GM19467 (cell line): ENCODE measurements around the gene CCDC61.

Experiments used
- ATAC-seq: cut with Tn5 transposase; IDR thresholded peaks from one replicate; pipeline ENCODE4 v1.9.1; 2021; ENCODE audit warnings: mild to moderate bottlenecking, moderate library complexity; ENCODE audit not compliant: unreplicated experiment

Gene CCDC61

DNA sequence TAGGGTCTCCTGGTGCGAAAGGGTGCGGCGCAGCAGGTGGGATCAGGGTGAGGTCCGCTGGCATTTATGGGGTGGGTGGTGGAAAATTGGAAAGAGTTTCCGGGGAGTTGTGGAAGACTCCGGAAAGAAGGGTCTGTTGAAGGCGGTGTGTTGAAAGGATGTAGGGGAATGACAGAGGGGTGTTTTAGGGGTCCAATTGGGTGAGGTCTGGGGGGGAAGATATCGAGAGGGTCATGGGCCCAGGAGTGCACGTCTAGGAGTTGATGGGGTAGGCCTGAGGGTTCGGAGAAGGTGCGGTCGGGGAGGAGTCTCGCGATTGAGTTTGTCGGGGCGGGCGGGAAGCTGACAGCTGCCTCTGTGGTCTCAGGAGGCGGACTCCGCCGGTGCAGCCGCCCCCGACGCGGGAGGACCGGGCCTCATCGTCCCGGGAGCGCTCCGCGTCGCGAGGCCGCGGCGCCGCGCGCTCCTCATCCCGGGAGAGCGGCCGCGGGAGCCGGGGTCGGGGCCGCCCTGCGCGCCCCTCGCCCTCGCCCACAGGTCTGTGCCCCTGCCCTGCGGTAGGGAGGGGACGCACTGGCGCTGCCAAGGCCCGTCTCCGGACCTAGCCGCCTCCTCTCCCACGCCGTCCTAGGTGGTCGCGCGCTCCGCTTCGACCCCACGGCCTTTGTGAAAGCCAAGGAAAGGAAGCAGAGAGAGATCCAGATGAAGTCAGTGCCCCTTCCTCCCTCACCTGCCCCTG is 20.6 kb downstream of the CCDC61 start:
- no peak for ATAC-seq

DNA sequence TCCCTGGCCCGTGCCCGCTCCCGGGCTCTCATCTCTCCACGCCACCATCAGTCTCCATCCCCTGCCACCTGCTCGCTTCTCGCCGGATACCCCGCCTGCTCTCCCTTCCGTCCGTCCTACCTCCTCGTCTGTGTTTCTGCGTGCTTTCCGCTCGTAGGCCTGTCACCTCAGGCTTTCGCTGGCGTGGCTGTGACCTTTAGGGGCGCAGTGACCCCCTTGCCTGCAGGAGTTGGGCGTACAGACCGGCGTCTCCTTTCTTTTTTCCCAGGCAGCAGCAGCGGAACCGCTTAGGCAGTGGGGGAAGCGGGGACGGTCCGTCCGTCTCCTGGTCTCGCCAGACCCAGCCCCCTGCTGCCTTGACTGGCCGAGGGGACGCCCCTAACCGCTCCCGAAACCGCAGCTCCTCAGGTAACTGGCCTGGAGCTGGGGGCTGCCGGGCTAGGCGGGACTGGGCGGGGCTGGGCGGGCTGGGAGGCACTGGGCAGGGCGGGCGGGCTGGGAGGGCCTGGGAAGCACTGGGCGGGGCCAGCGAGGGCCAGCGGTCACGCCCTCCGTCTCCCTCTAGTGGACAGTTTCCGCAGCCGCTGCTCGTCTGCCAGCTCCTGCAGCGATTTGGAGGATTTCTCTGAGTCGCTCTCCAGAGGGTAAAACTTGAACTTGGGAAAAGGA is 21.3 kb downstream of the CCDC61 start:
- ATAC-seq = no peak

DNA sequence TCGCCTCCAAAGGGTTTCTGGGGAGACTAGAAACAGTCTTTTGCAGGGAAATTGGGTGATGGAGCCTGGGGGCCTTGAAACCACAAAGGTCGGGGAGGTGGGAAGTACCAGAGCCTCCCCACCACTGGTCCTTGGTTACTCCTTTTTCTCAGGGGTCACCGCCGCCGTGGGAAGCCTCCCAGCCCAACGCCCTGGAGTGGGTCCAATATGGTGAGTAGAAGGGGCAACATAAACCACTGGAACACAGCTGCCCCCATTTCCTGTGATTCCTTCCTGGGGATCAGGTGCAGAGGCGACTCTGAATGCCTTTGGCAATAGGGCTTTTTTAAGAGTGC is 21.8 kb downstream of the CCDC61 start:
- ATAC-seq = no peak

DNA sequence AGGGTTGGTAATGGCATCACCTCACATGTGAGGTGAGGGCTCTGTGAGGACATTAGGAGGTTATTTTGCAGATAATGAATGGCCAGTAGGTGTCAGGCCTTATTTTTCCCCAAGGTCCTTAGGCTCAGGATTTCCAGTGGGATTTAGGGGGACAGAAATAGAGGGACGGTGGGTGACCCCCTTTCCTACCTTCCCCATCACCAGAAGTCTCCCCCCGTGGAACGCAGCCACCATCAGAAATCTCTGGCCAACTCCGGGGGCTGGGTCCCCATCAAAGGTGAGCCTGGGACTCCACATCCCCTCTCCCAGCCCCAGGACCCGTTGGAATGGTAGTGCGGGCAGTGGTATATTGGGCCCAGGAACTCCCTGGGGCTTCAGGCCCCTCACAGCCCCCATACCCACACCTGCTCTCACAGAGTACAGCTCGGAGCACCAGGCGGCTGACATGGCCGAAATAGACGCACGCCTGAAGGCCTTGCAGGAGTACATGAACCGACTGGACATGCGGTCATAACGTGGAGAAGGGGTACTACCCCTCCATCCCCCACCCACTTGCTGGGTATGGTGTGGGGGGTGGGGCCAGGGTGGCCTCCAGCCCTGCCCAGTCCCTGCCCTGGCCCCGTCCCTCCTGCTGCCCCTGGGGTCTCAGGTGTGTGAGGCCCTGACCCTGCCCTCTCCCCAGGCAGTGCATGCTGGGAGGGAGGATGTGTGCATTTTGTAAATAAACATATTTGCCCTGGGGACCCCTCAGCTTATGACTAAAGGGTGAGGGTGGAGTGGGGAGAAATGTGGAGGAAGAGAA is 22.8 kb downstream of the CCDC61 start:
- ATAC-seq = no peak

DNA sequence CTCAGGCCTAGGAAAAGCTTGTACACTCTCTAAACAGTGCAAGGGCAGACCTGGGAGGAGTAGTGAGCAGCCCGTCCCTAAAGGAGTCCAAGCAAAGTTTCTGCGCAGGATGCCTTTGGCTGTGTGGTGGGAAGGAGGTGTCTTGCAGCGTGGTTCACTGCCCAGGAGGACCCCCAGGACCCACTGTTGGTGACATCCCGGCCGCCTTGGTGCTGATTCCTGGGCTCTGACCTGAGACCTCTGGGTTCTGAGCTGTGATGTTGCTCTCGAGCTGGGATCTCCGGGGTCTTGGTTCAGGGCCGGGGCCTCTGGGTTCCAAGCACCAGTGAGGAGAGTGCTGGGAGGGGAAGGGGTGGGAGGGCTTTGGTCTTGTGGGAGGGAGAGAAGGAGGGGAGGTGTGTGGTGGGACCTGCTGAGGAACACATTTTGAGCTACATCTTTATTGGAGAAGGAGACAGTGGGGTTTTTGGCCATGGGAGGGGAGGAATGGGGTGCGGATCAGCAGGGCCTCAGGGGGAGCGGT is 23.5 kb downstream of the CCDC61 start:
- ATAC-seq = no peak

DNA sequence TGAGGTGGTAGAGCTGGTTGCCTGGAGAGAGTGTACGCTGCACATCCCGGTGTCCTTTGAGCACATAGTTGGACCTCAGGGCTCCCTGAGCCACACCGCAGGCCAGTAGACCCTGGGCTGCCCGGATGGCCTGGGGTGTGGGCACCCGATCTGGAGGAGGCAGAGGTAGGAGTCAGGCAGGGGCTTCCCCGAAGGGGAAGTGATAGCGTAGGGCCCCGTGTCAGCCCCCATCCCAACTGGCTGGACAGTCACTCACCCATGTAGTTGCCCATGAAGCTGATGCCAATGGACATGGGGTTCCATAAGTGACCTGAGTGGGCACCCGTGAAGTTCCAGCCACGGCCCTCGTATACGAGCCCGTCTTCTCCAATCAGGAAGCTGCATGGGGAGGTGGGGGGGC is 24.0 kb downstream of the CCDC61 start:
- no peak for ATAC-seq

DNA sequence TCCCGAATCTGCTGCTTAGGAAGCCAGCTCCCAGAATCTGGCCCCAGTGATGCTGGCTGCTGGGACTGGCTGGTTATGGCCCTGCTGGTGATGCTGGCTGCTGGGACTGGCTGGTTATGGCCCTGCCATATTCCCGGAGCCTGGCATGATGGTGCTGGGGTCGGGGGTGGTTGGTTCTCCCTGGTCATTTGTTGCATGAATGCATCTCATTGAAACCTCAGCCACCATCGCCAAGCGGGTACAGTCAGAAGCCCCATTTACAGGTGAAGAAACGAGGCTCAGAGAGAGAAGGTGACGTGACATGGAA is 25.5 kb downstream of the CCDC61 start:
- ATAC-seq = no peak

DNA sequence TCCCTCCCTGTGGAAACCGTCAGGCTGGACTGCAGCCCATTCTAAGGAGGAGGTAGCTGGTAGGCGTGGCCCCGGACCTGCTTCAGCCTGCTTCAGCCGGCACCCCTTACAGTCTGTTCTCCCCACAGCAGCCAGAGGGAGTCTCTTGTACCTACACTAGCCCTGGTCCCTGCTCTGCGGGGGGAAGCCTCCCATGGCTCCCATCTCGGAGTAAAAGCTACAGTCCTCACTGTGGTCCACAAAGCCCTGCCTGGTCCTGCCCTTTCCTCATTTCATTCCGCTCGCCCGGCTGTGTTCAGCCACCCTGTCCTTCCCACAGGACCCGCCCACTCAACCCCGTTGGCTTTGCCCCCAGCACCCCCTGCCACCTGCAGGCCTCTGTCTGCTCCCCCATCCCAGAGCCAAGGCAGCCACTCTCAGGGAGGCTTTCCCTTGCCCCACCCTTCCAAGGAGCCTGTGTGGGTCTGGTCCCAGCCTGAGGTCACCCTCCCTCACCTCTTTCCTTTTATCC is 26.3 kb downstream of the CCDC61 start:
- ATAC-seq = no peak

DNA sequence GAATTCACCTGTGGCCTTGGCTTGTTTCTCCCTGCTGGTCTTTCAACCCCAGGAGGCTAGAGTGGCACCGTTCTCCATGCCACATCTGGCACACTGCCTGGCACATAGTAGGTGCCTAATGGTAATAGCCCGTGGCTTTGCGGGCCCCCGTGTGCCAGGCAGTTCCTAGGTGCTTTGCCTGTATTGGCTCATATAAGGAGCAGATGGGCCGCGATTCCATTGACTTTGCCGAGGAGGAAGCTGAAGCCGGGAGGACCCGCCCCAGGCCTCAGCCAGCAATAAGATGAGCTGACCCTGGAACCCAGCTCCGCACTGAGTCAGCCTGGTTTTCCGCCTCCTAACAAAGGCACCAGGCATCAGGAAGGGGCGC is 26.8 kb downstream of the CCDC61 start:
- ATAC-seq = no peak

DNA sequence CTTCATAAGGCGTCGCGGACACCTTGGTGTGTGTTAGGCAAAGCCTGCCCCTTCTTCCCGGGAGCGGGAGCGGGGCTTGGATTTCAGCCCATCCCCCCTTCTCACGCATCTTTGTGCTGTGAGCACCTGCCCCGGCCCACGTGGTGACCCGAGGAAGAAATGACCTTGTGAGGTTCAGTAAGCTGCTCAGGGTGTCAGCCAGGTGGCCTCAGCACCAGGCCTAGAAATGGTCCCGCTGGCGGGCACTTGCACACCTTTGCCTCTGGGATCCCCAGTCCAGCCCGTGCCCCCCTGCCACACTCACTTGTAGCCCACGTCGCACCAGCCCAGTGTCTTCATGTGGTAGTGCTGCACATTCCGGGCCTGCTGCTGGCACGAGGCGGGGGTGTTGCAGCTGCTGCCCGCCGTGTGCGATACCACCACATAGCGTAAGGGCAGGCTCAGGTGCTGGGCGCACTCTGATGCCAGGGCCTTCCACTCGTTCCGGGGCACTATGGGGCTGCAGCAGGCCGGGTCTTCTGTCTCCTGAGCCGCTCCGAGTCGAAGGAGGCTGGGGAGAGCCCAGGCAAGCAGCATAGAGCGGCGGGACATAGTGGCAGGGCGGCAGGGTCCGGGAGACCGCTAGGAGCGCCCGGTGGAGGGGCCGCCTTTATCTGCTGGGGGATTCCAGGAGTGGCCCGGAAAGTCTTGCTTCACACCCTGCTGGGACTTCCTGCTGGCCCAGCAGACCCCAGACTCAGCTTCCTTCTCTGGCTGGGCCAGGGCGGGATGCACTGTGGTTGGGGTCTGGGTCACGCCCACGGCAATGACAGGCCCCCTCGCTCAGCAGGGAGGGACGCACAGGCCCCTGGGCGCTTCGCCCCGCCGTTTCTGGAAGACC is 27.4 kb downstream of the CCDC61 start, which contains the start of gene PGLYRP1:
Gene PGLYRP1 (minus strand): TSS at position 623 of the 880 bp plus-strand sequence. CDS start 32 bp downstream, at position 591.
- ATAC-seq = no peak

DNA sequence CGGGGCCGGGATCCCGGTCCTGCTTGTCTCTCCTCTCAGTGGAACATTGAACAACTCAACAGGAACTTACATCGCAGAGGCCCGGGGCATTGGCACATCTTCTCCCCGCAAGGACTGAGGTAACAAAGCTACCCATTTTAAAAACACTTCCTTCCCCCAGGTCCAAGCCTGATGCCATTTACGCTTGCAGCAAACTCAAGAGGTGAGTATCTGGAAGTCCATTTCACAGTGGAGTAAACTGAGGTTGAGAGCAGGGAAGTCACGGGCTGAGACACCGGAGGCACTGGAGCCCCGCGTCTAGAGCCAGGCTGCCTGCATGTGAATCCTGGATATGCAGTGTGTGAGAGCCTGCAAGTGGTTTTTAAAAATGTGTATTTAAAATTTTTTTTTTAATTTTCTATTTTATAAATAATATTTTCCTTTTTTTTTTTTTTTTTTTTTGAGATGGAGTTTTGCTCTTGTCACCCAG is 28.1 kb downstream of the CCDC61 start:
- no peak for ATAC-seq

DNA sequence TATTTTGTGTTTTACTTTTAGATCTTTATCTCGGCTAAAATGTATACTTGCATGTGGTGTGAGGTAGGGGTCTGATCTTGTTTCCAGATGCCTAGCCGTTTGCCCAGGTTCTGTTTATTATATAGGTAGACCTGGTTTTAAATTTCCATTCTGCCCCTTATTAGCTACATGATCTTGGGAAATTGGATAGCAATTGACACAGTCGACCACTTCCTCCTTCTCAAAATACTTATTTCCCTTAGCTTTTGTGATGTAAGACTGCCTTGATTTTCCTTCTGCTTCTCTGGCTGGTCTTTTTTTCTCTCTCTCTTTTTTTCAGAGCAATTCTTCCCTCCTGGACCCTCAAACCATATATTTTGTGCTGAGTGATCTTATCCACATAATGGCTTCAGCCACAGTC is 30.6 kb downstream of the CCDC61 start:
- no peak for ATAC-seq

DNA sequence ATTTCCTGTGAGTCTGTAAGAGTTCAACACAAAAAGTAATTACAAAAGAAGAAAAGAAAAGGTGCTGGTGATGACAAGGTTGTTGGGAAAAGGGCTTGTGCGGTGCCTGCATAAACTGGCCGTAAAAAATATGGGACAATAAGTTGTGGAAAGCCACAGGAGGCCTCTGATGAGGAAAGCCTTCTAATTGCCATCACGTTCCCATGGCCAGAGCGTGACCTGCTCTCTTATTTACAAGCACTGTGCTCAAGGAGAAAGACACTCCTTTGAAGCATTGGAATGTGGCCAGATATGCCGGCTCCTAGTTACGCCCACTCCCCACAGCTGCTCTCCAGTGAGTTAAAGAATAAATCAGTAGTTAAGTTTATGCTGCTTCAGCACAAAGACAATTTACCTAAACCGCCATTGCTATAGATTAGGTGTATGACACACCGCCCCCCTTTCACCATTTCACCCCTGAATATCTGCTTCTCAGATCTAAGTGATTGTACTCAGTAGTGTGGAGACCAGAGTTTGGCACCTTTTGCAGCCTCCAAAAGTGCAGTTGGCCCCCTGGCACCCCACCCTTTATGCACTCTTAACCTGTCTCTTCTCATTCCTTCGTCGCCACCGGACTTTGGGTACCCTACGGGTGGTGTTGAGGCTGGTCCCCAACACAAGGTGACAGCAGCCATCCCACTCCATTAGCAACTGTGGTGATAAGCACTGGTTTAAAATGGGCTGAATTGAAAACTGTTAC is 35.7 kb downstream of the CCDC61 start:
- no peak for ATAC-seq

DNA sequence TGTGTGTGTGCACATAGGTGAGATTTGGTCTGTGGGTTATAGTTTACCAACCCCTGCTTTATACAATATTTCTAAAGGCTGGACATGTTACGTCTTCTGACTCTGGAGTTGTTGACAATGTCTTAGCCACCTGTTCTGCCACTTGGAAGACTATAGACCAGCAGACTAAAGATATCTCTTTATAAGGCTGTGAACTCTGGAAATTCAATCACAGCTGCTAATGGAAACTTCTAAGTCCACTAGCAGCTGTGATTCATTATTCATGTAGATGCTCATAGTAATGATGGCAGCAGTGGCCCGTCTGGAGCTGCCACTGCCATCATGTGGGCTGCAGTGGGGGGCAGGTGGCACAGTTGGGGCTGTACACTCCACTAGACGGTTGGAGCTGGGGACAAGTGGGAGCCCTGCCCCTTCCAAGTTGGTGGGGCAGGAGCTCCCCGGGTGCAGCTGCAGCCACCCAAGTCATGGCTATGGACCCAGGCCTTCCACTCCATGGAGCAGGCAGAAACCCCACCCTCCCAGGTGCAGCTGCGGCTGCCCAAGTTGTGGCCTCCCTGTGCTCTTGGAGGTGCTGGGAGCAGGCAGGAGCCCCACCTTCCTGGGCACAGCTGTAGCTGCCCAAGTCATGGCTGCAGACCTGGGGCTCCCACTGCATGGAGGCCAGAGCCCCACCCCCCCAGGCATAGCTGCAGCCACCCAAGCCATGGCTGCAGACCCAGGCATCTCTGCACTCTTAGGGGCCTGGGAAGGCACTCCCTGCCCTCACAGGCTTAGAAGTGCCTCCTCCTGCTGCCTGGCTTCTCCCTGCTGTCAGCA is 36.7 kb downstream of the CCDC61 start:
- no peak for ATAC-seq

DNA sequence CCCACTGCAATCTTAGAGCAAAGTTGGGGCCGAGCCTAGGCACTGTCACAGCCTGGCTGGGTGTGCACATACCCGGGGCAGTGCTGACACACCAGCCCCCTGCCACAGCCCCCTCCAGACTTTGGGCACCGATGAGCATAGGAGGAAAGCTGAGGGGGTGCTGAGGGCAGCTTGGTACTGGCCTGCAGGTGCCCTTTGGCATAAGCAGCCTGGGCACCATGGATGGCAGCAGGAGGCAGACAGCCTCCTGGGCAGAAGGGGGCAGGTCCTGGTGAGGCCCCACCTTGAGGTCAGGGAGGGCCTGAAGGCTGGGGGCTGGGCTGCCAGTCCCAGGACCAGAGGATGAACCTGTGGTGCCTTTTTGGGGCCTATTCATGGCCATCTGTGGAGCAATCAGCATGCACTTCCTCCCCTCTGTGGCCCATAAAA is 37.3 kb downstream of the CCDC61 start:
- ATAC-seq = no peak

DNA sequence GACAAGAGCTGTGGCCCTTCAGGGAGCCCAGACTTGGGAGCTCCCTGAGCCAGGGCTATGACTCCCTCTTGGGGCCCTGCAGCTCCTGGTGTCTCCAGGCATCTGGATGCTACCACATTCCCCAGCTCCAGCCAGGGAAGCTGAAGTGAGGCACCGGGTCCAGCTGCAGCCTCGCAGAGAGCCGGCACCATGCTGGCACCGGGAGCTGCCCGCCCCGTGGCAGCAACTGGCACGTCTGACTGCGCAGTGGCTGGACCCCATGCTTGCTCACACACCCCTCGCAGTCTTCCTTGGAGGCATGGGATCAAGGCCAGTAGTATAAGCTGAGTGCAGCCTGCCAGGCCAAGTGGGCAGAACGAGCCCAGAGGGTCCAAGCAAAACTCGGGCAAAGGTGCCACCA is 38.1 kb downstream of the CCDC61 start:
- no peak for ATAC-seq

DNA sequence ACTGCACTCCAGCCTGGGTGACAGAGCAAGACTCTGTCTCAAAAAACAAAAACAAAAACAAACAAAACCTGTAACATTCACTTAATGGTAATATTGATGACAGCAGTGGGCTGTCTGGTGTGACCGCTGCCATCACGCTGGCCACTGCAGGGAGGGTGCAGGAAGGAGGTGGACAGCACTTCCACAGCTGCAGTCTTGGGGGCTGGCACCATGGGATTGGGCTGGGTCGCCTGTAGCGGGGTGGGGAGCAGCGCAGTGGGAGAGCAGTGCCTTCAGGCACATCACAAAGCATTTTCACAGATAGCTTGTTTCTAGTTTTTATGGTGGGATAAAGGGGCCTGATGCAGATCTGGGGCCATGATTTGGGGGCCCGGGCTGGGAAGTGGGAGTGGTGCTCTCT is 40.3 kb downstream of the CCDC61 start:
- no peak for ATAC-seq

DNA sequence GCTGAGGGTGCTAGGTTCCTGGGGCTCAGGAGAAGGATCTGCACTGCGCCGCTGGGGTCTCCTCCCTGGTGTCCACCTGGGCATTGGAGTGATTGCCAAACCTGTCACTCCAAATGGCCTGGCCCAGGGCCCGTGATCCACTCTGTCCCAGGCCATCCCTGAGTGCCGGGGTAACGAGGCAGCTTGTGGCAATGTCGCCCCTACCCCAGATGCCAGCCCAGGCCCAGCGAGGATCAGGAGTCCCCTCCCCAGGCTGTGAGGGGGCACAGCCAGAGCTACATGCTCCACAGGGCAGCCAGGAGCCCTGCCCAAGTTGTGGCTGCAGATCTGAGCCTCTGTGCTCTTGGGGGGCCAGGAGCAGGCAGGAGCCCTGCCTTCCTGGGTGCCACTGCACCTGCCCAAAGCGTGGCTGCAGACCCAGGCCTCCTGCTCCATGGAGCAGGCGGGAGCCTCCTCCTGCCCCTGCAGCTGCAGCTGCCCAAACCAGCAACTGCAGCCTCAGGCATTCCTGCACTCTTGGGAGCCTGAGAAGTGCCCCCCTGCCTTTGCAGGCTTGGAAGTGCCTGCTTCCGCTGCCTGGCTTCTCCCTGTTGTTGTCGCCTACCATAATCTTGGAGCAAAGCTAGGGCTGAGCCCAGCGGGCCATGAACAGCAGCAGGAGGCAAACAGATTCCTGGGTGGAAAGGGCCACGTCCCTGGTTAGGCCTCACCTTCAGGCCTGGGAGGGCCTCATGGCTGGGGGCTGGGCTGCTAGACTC is 40.9 kb downstream of the CCDC61 start:
- no peak for ATAC-seq
